ENCODE measurements around the gene ZFX. TPM values are rescaled to one million over a fixed set of nuclear protein-coding genes. Genes with fewer than 3 reads are reported as not detected.

ZFX gene
- polyA plus RNA-seq (2013), result 10.5 and 12.0 TPM in 2 replicates

- Histone ChIP-seq H3K14ac (ENCODE audit: low read length) (peak within 1 kb of the TSS; percentile 94), H3K9ac (ENCODE audit: low read length) (peak within 1 kb of the TSS; percentile 98), H3K36me3 (ENCODE audit: control insufficient read depth in 1 of 2, insufficient read depth in 2 of 2, low read length in 2 of 2) (peaks cover 0 to 2% of the 10 kb centered on the region in 2 experiments), H3K23ac (ENCODE audit: low read length) (no peak within 1 kb of the TSS), H3K18ac (ENCODE audit: low read length) (peak within 1 kb of the TSS; percentile 95), H2BK120ac (ENCODE audit: insufficient read depth, low read length, poor library complexity) (peak within 1 kb of the TSS; percentile 72), H2AFZ (ENCODE audit: insufficient read depth, low read length, poor library complexity) (peak within 1 kb of the TSS; percentile 83), H3K4ac (ENCODE audit: low read depth, low read length) (peak within 1 kb of the TSS; percentile 96), H4K12ac (ENCODE audit: low read depth, low read length) (peak within 1 kb of the TSS; percentile 91), H3K4me3 (ENCODE audit: low read depth, low read length) (peak within 1 kb of the TSS; percentile 80), H3K4me1 (ENCODE audit: control insufficient read depth in 1 of 2, insufficient read depth in 2 of 2, low read length in 2 of 2) (peaks cover 2 to 5% of the 10 kb centered on the region in 2 experiments), H4K8ac (ENCODE audit: low read depth, low read length) (peak within 1 kb of the TSS; percentile 92), H3K27me3 (ENCODE audit: insufficient read depth, low read length) (no peaks in the 10 kb centered on the region), H3K79me1 (ENCODE audit: low read length) (peaks cover 11% of the 10 kb centered on the region), H3K27ac (ENCODE audit: low read depth, low read length) (peak within 1 kb of the TSS; percentile 99), H3K9me3 (ENCODE audit: insufficient read depth, low read depth, low read length) (no peaks in the 10 kb centered on the region), H2BK5ac (ENCODE audit: low read depth, low read length, poor library complexity) (peak within 1 kb of the TSS; percentile 96), H3K79me2 (ENCODE audit: control insufficient read depth, insufficient read depth, low read length, poor library complexity) (peaks cover 15% of the 10 kb centered on the region), H4K91ac (ENCODE audit: low read depth, low read length) (peak within 1 kb of the TSS; percentile 98), H2AK5ac (ENCODE audit: low read length) (peak within 1 kb of the TSS; percentile 83), H3K4me2 (ENCODE audit: low read length) (peak within 1 kb of the TSS; percentile 60), H2BK12ac (ENCODE audit: low read length) (no peak within 1 kb of the TSS)
- DNase-seq, result peak; percentile 24 to 66
- no CpG with 5 or more reads among the region's 104 CpGs for WGBS (ENCODE audit: extremely low coverage, insufficient coverage, insufficient read length)
These were observed at the start of gene ZFX for GRCh38 chrX:24149351-24150050. Gene ZFX (plus strand): TSS chrX:24149729. CDS start chrX:24172743, 23,014 bp downstream.

- H4K91ac ChIP-seq (ENCODE audit: low read depth, low read length), result no peak overlapping the region
- H2BK120ac ChIP-seq (ENCODE audit: insufficient read depth, low read length, poor library complexity), result no peak overlapping the region
- H3K79me2 ChIP-seq (ENCODE audit: control insufficient read depth, insufficient read depth, low read length, poor library complexity), result no peaks in the 10 kb centered on the region
- no peak overlapping the region for H3K4ac ChIP-seq (ENCODE audit: low read depth, low read length)
- no peak overlapping the region for H2BK5ac ChIP-seq (ENCODE audit: low read depth, low read length, poor library complexity)
- H3K9me3 ChIP-seq (ENCODE audit: insufficient read depth, low read depth, low read length), result no peaks in the 10 kb centered on the region
- H3K4me3 ChIP-seq (ENCODE audit: low read depth, low read length), result no peak overlapping the region
- H2AFZ ChIP-seq (ENCODE audit: insufficient read depth, low read length, poor library complexity), result no peak overlapping the region
- H4K12ac ChIP-seq (ENCODE audit: low read depth, low read length), result no peak overlapping the region
- H3K36me3 ChIP-seq (ENCODE audit: control insufficient read depth in 1 of 2, insufficient read depth in 2 of 2, low read length in 2 of 2), result no peaks in the 10 kb centered on the region
- no peak overlapping the region for H3K23ac ChIP-seq (ENCODE audit: low read length)
- H2AK5ac ChIP-seq (ENCODE audit: low read length), result no peak overlapping the region
- H4K8ac ChIP-seq (ENCODE audit: low read depth, low read length), result no peak overlapping the region
- H3K18ac ChIP-seq (ENCODE audit: low read length), result no peak overlapping the region
- no peak overlapping the region for H3K9ac ChIP-seq (ENCODE audit: low read length)
- no peak overlapping the region for H2BK12ac ChIP-seq (ENCODE audit: low read length)
- no peak overlapping the region for H3K4me2 ChIP-seq (ENCODE audit: low read length)
- DNase-seq, result no peak
- H3K79me1 ChIP-seq (ENCODE audit: low read length), result no peaks in the 10 kb centered on the region
- no peak overlapping the region for H3K27ac ChIP-seq (ENCODE audit: low read depth, low read length)
- H3K14ac ChIP-seq (ENCODE audit: low read length), result no peak overlapping the region
- no peaks in the 10 kb centered on the region for H3K27me3 ChIP-seq (ENCODE audit: insufficient read depth, low read length)
- peaks cover 0 to 3% of the 10 kb centered on the region in 2 experiments for H3K4me1 ChIP-seq (ENCODE audit: control insufficient read depth in 1 of 2, insufficient read depth in 2 of 2, low read length in 2 of 2)
- WGBS (ENCODE audit: extremely low coverage, insufficient coverage, insufficient read length), result no CpG with 5 or more reads among the region's 2 CpGs
These were observed 48.8 kb upstream of the ZFX start for GRCh38 chrX:24100713-24101112.

- H3K9me3 ChIP-seq (ENCODE audit: insufficient read depth, low read depth, low read length), result no peaks in the 10 kb centered on the region
- H3K14ac ChIP-seq (ENCODE audit: low read length), result no peak overlapping the region
- H2AK5ac ChIP-seq (ENCODE audit: low read length), result no peak overlapping the region
- no peak overlapping the region for H2BK120ac ChIP-seq (ENCODE audit: insufficient read depth, low read length, poor library complexity)
- no peaks in the 10 kb centered on the region for H3K4me1 ChIP-seq (ENCODE audit: control insufficient read depth in 1 of 2, insufficient read depth in 2 of 2, low read length in 2 of 2)
- no peaks in the 10 kb centered on the region for H3K79me1 ChIP-seq (ENCODE audit: low read length)
- no peak overlapping the region for H3K4me3 ChIP-seq (ENCODE audit: low read depth, low read length)
- no peak overlapping the region for H2BK12ac ChIP-seq (ENCODE audit: low read length)
- WGBS (ENCODE audit: extremely low coverage, insufficient coverage, insufficient read length), result no CpG with 5 or more reads among the region's 2 CpGs
- H4K8ac ChIP-seq (ENCODE audit: low read depth, low read length), result no peak overlapping the region
- H3K27me3 ChIP-seq (ENCODE audit: insufficient read depth, low read length), result no peaks in the 10 kb centered on the region
- H3K36me3 ChIP-seq (ENCODE audit: control insufficient read depth in 1 of 2, insufficient read depth in 2 of 2, low read length in 2 of 2), result no peaks in the 10 kb centered on the region
- no peak overlapping the region for H3K23ac ChIP-seq (ENCODE audit: low read length)
- no peak overlapping the region for H3K4me2 ChIP-seq (ENCODE audit: low read length)
- H4K91ac ChIP-seq (ENCODE audit: low read depth, low read length), result no peak overlapping the region
- no peak overlapping the region for H2BK5ac ChIP-seq (ENCODE audit: low read depth, low read length, poor library complexity)
- H4K12ac ChIP-seq (ENCODE audit: low read depth, low read length), result no peak overlapping the region
- no peaks in the 10 kb centered on the region for H3K79me2 ChIP-seq (ENCODE audit: control insufficient read depth, insufficient read depth, low read length, poor library complexity)
- H2AFZ ChIP-seq (ENCODE audit: insufficient read depth, low read length, poor library complexity), result no peak overlapping the region
- no peak overlapping the region for H3K4ac ChIP-seq (ENCODE audit: low read depth, low read length)
- no peak overlapping the region for H3K18ac ChIP-seq (ENCODE audit: low read length)
- no peak overlapping the region for H3K9ac ChIP-seq (ENCODE audit: low read length)
- H3K27ac ChIP-seq (ENCODE audit: low read depth, low read length), result no peak overlapping the region
- no peak for DNase-seq
These were observed 39.5 kb upstream of the ZFX start for GRCh38 chrX:24110069-24110468.

- WGBS (ENCODE audit: extremely low coverage, insufficient coverage, insufficient read length), result no CpG with 5 or more reads among the region's 2 CpGs
- no peak overlapping the region for H2BK120ac ChIP-seq (ENCODE audit: insufficient read depth, low read length, poor library complexity)
These were observed 36.3 kb upstream of the ZFX start for GRCh38 chrX:24113181-24113580.

More at GRCh38 chrX:24113181-24113580, 36.3 kb upstream of the ZFX start:
- H2BK12ac ChIP-seq (ENCODE audit: low read length), result no peak overlapping the region
- no peaks in the 10 kb centered on the region for H3K36me3 ChIP-seq (ENCODE audit: control insufficient read depth in 1 of 2, insufficient read depth in 2 of 2, low read length in 2 of 2)
- no peak overlapping the region for H3K14ac ChIP-seq (ENCODE audit: low read length)
- no peak for DNase-seq
- no peak overlapping the region for H4K8ac ChIP-seq (ENCODE audit: low read depth, low read length)
- H3K27me3 ChIP-seq (ENCODE audit: insufficient read depth, low read length), result no peaks in the 10 kb centered on the region
- H3K27ac ChIP-seq (ENCODE audit: low read depth, low read length), result no peak overlapping the region
- H3K4me1 ChIP-seq (ENCODE audit: control insufficient read depth in 1 of 2, insufficient read depth in 2 of 2, low read length in 2 of 2), result no peaks in the 10 kb centered on the region
- H3K23ac ChIP-seq (ENCODE audit: low read length), result no peak overlapping the region
- H3K9me3 ChIP-seq (ENCODE audit: insufficient read depth, low read depth, low read length), result no peaks in the 10 kb centered on the region
- H3K79me1 ChIP-seq (ENCODE audit: low read length), result no peaks in the 10 kb centered on the region
- no peak overlapping the region for H3K9ac ChIP-seq (ENCODE audit: low read length)
- H3K4me2 ChIP-seq (ENCODE audit: low read length), result no peak overlapping the region
- H3K79me2 ChIP-seq (ENCODE audit: control insufficient read depth, insufficient read depth, low read length, poor library complexity), result no peaks in the 10 kb centered on the region
- no peak overlapping the region for H4K91ac ChIP-seq (ENCODE audit: low read depth, low read length)
- no peak overlapping the region for H2AK5ac ChIP-seq (ENCODE audit: low read length)
- no peak overlapping the region for H2AFZ ChIP-seq (ENCODE audit: insufficient read depth, low read length, poor library complexity)
- no peak overlapping the region for H3K4me3 ChIP-seq (ENCODE audit: low read depth, low read length)
- H3K4ac ChIP-seq (ENCODE audit: low read depth, low read length), result no peak overlapping the region
- H3K18ac ChIP-seq (ENCODE audit: low read length), result no peak overlapping the region
- H4K12ac ChIP-seq (ENCODE audit: low read depth, low read length), result no peak overlapping the region
- H2BK5ac ChIP-seq (ENCODE audit: low read depth, low read length, poor library complexity), result no peak overlapping the region

Data from trophoblast cell (in vitro differentiated cells and primary cell).